Heart left ventricle (tissue), 16 donors: ENCODE measurements around the gene AMFR. TPM values are rescaled to one million over a fixed set of nuclear protein-coding genes. Genes with fewer than 3 reads are reported as not detected.

ENCODE experiments used
- ATAC-seq, 4 donors: fragments of 200-7000 bp; cut with Tn5 transposase; one replicate each; pipeline ENCODE4 v1.9.1; 2020 to 2022; ENCODE audit warnings: moderate library complexity in 4 of 4, mild to moderate bottlenecking in 3 of 4, moderate number of reproducible peaks in 1 of 4
- DNase-seq, 5 donors: peaks; one replicate each; pipeline ENCODE4 v3.0.0-alpha.2; 2020
- H3K27ac ChIP-seq, 12 donors: fragments of 200-600 bp; sonication (generic) in 4 of 12; one replicate each; pipeline versions ENCODE4 v1.5.0 to v1.8.0; 2016 to 2022; ENCODE audit warnings: mild to moderate bottlenecking in 2 of 12
- H3K27me3 ChIP-seq, 9 donors: fragments of 200-600 bp; sonication (generic) in 2 of 9; one replicate each; pipeline versions ENCODE4 v1.5.1 to v1.8.0; 2016 to 2022; ENCODE audit warnings: mild to moderate bottlenecking in 3 of 9
- H3K36me3 ChIP-seq, 9 donors: fragments of 200-600 bp; sonication (generic) in 2 of 9; one replicate each; pipeline versions ENCODE4 v1.5.0 to v1.8.0; 2018 to 2022; ENCODE audit warnings: mild to moderate bottlenecking in 2 of 9
- H3K4me1 ChIP-seq, 12 donors: fragments of 200-600 bp; sonication (generic) in 4 of 12; one replicate each; pipeline versions ENCODE4 v1.5.0 to v1.8.0; 2016 to 2022; ENCODE audit warnings: mild to moderate bottlenecking in 3 of 12
- H3K4me3 ChIP-seq, 12 donors: fragments of 200-600 bp; sonication (generic) in 4 of 12; one replicate each; pipeline versions ENCODE4 v1.5.0 to v1.8.0; 2017 to 2022; ENCODE audit warnings: mild to moderate bottlenecking in 9 of 12, moderate library complexity in 4 of 12
- H3K9me3 ChIP-seq, 12 donors: fragments of 200-600 bp; sonication (generic) in 4 of 12; one replicate each; pipeline versions ENCODE4 v1.5.0 to v1.8.0; 2016 to 2022; ENCODE audit warnings: mild to moderate bottlenecking in 1 of 12
- POLR2A ChIP-seq, 2 donors: fragments of 450-650 bp; IDR thresholded peaks; one replicate each; pipeline ENCODE4 v1.6.1; 2017; ENCODE audit warnings: antibody characterized with exemption in 2 of 2, mild to moderate bottlenecking in 2 of 2, moderate library complexity in 2 of 2
- WGBS, 4 donors: extraction: QIAGEN DNeasy Blood & Tissue Kit in 2 of 4; methylation state at CpG; one replicate each; pipeline versions ENCODE4 v1.1.5 to v1.1.7; 2013 to 2018; 5-methylcytosine and 5-hydroxymethylcytosine counted together
- intact Hi-C, 10 donors: fragments of 100-400 bp; cut with DNase I; formaldehyde crosslinking; loops; one replicate each; pipeline versions ENCODE4 v1.11.1 to v1.14.2; 2022
- polyA plus RNA-seq, 2 donors: library from polyadenylated mRNA; stranded (reverse); fragments of 200-250 nt; gene quantifications; one replicate each; pipeline ENCODE4 v1.2.3, GENCODE V29; 2013
- total RNA-seq, 9 donors: library from RNA; depleted of rRNA in 2 of 9; stranded (reverse); fragments of >200 nt in 2 of 9; fragmentation: NEBNext Ultra II Directional in 3 of 9; extraction: Animal tissue kit (Norgen Biotek cat#: 25700) in 3 of 9; gene quantifications; one replicate each; pipeline versions ENCODE4 v1.1.0 to v1.2.4, GENCODE V29; 2016 to 2023
- TF ChIP-seq, protein P1 (sequence below), 12 donors: fragments of 200-600 bp; sonication (generic) in 4 of 12; IDR thresholded peaks; one replicate each; pipeline versions ENCODE4 v1.5.0 to v1.8.0; 2018 to 2022; ENCODE audit warnings: antibody characterized with exemption in 12 of 12, mild to moderate bottlenecking in 5 of 12
- donor health status: ischemic (EF 13 %, LVEDD 7.1; RV severe dilation, severe dysfunction).
- donor health status: healthy with polysubstance abuse.
- donor health status: DM: no; HTN: yes; CAD: no.
- donor health status: DM: no; HTN: no; CAD: no.
- donor health status: ischemic (EF 25% LVEDD 6.9; RV normal size, moderate dysfunction).
- donor health status: ischemic (EF 25% LVEDD 5.7; RV mildly dilated, moderate dysfunction).
- donor health status: healthy.
- donor health status: DM: yes; HTN: yes; CAD: no.
- donor health status: ischemic (EF 35%, LVEDD 5.7; RV mildly dilated, moderate dysfunction).
- donor health status: nonischemic (EF 11% LVEDD 7.7; RV severe dilation, severe dysfunction).
- donor health status: DM: yes; HTN: yes; CAD: no.
- donor health status: PGD.
- donor health status: ischemic (EF 29% LVEDD 5.4; RV normal size, mild dysfunction).
- donor health status: nonischemic (EF 23%, LVEDD 6.1; RV moderate dilation, normal function).

The AMFR gene
- total and polyA plus RNA-seq, 11 donors = 26.4 to 146 (median 84.8) TPM

DNA sequence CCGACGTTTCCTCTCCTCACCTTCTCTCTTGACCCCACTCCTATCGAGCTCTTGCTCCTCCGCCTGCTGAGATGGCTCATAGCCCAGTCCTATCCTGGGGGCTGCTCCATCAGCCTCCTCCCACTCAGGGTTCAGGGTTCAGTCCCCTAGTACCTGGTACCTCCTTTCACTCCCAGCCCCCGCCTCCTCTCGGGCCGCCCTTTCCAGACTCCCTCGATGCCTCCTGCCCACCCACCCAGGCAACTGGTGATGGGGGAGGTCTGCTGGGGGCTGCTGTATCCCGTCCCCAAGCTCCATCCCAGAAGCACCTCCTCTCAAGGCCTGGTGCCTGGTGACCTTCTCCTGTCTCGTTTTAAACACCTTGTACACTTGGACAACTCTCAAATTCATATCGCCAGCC is 93.9 kb downstream of the AMFR start:
- intact Hi-C loops = no loop called here
- no peaks in the 10 kb centered on the region for H3K9me3 ChIP-seq
- H3K4me1 ChIP-seq = peaks cover 0 to 10% (median 0%) of the 10 kb centered on the region in 12 donors
- H3K36me3 ChIP-seq = peaks cover 0 to 3% (median 0%) of the 10 kb centered on the region in 9 donors
- ATAC-seq (no peak), DNase-seq (no peak)
- H3K27me3 ChIP-seq = no peaks in the 10 kb centered on the region
- H3K27ac ChIP-seq = no peak overlapping the region
- TF ChIP-seq POLR2A (IDR thresholded peaks at IDR 0.05) = no peak
- TF ChIP-seq, protein P1, sequence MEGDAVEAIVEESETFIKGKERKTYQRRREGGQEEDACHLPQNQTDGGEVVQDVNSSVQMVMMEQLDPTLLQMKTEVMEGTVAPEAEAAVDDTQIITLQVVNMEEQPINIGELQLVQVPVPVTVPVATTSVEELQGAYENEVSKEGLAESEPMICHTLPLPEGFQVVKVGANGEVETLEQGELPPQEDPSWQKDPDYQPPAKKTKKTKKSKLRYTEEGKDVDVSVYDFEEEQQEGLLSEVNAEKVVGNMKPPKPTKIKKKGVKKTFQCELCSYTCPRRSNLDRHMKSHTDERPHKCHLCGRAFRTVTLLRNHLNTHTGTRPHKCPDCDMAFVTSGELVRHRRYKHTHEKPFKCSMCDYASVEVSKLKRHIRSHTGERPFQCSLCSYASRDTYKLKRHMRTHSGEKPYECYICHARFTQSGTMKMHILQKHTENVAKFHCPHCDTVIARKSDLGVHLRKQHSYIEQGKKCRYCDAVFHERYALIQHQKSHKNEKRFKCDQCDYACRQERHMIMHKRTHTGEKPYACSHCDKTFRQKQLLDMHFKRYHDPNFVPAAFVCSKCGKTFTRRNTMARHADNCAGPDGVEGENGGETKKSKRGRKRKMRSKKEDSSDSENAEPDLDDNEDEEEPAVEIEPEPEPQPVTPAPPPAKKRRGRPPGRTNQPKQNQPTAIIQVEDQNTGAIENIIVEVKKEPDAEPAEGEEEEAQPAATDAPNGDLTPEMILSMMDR (IDR thresholded peaks at IDR 0.05) = no peak
- WGBS, 4 donors = 80 to 84% (median 82%) methylated on average over 11 of the region's 11 CpGs
- H3K4me3 ChIP-seq = no peak overlapping the region

DNA sequence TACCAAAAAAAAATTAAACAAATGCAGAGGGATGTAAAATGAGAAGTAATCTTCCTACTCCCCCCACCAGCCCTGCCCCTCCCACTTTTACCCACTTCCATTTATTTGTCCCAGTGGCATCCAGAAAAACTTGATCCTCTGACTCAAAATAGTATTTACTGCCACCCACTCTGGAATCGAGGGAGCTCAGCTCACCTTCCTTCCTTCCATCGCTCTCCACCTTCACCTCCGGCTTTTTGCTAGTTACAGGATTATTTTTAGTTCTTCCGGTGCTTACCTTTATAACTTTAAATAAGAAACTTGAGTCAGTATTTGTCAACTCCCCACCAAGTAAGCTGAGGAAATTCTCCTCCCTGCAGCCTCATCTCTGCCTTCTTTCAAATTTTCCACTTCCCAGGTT is 94.9 kb downstream of the AMFR start:
- 78 to 85% (median 81%) methylated on average over 4 of the region's 4 CpGs for WGBS, 4 donors
- Histone ChIP-seq H3K4me1 (peaks cover 0 to 4% (median 0%) of the 10 kb centered on the region in 12 donors), H3K36me3 (peaks cover 0 to 3% (median 0%) of the 10 kb centered on the region in 9 donors), H3K27me3 (no peaks in the 10 kb centered on the region), H3K27ac (no peak overlapping the region), H3K9me3 (no peaks in the 10 kb centered on the region), H3K4me3 (no peak overlapping the region)
- DNase-seq = no peak
- no peak for ATAC-seq
- TF ChIP-seq, protein P1 (IDR thresholded peaks at IDR 0.05) = no peak
- TF ChIP-seq POLR2A (IDR thresholded peaks at IDR 0.05) = no peak
- intact Hi-C loops = no loop called here

DNA sequence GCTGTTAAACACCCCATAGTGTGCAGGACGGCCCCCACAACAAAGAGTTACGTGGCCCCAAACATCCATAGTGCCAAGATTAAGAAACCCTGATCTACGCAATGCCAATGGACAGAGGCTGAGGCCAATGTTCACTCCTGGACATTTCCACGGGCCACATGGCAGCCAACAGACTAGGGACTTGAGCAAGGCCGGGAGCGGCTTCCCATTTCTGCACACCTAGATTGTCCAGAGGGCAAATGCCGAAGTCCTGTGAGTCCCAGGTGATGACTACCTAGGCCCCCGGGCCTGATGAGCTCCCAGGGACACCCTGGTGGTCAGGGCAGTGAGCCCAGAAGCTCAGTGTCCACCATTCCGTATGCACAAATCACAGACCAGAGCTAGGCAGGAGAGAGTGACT is 95.5 kb downstream of the AMFR start:
- ATAC-seq = no peak
- no peak for TF ChIP-seq POLR2A (IDR thresholded peaks at IDR 0.05)
- TF ChIP-seq, protein P1 (IDR thresholded peaks at IDR 0.05) = no peak
- Histone ChIP-seq H3K36me3 (peaks cover 0 to 3% (median 0%) of the 10 kb centered on the region in 9 donors), H3K4me1 (peaks cover 0 to 4% (median 0%) of the 10 kb centered on the region in 12 donors), H3K4me3 (no peak overlapping the region), H3K27ac (no peak overlapping the region), H3K27me3 (no peaks in the 10 kb centered on the region), H3K9me3 (no peaks in the 10 kb centered on the region)
- WGBS, 4 donors = 88 to 93% (median 91%) methylated on average over 9 of the region's 9 CpGs
- DNase-seq = no peak
- intact Hi-C loops = no loop called here

DNA sequence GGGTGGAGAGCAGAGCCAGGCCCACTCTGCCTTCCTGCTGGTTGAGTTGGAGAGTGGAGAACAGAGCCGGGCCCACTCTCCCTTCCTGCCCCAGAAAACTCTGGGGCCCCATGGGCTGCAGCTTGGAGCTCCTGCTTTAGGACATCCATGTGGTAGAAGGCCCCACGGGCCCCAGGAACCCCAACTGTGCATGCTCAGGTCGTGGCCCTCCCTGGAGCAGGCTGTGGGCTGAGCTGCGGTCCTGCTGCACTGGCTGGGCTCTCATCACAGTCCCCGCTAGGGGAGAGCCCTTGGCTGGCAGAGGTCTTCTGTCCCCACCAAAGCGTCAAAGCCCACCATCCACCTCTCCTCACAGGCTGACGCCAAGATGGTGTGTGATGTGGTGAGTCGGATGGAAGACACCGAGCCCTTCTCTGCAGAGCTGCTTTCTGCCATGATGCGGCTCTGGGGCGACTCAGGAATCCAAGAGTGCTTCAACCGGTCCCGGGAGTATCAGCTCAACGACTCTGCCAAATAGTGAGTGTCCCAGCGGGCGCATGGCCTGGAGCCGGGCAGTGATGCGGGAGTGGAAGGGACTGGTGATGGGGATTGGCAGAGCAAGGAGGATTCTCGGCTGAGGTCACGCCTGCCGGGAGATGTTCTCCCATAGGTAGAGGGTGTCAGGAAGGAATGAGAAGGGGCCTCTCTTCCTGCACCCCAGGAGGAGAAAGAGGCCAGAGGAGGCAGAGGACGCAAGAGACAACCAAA is 96.9 kb downstream of the AMFR start:
- Histone ChIP-seq H3K4me3 (no peak overlapping the region), H3K36me3 (peaks cover 0 to 3% (median 0%) of the 10 kb centered on the region in 9 donors), H3K4me1 (peaks cover 0 to 4% (median 0%) of the 10 kb centered on the region in 12 donors), H3K27ac (no peak overlapping the region), H3K27me3 (no peaks in the 10 kb centered on the region), H3K9me3 (no peaks in the 10 kb centered on the region)
- TF ChIP-seq POLR2A (IDR thresholded peaks at IDR 0.05) = no peak
- TF ChIP-seq, protein P1 (IDR thresholded peaks at IDR 0.05) = no peak
- no peak for ATAC-seq
- no peak for DNase-seq
- 91 to 94% (median 93%) methylated on average over 21 to 22 of the region's 22 CpGs for WGBS, 4 donors
- intact Hi-C loops = no loop called here
